K562 (cell line): ENCODE data around the gene HYAL1.

Experiments
- ARNT ChIP-seq, 2 experiments: fragments of 450-650 bp; IDR thresholded peaks; 2 replicates each; pipeline ENCODE4 v1.6.1; 2016; ENCODE audit warnings: mild to moderate bottlenecking in 1 of 2
- GTF2F1 ChIP-seq: IDR thresholded peaks from 2 replicates; pipeline ENCODE4 v1.6.1; 2011; ENCODE audit warnings: low read depth, low read length, improper control_type of control experiment
- JUN ChIP-seq, 2 experiments: sonication (generic) in 1 of 2; formaldehyde crosslinking in 1 of 2; IDR thresholded peaks; 2 replicates each; pipeline versions ENCODE4 v1.6.1 to v1.8.0; 2012 to 2022; ENCODE audit warnings: borderline replicate concordance in 2 of 2, mild to moderate bottlenecking in 2 of 2, improper control_type of control experiment in 1 of 2, low read depth in 1 of 2, low read length in 1 of 2, missing genetic modification reagents in 1 of 2
- TAF1 ChIP-seq: IDR thresholded peaks from 2 replicates; pipeline ENCODE4 v1.6.1; 2011; ENCODE audit warnings: mild to moderate bottlenecking, low read length, moderate library complexity; ENCODE audit not compliant: insufficient read depth, control insufficient read depth, severe bottlenecking; ENCODE audit errors: extremely low read depth
- ZNF174 ChIP-seq: fragments of 250-450 bp; sonication (Bioruptor Pico); IDR thresholded peaks from 2 replicates; pipeline ENCODE4 v1.4.0; 2020; ENCODE audit warnings: mild to moderate bottlenecking
- TF ChIP-seq, protein P1 (sequence below), 3 experiments: IDR thresholded peaks in 2 of 3; conservative IDR thresholded peaks in 1 of 3; 2 replicates each; pipeline ENCODE4 v1.5.1; 2011 to 2012; ENCODE audit warnings: low read length in 3 of 3, mild to moderate bottlenecking in 3 of 3, control low read depth in 2 of 3, improper control_type of control experiment in 1 of 3, inconsistent platforms in 1 of 3, low read depth in 1 of 3, mixed read lengths in 1 of 3, moderate library complexity in 1 of 3; ENCODE audit not compliant: insufficient read depth in 2 of 3

GRCh38 chr3:50318163-50318562, 14.8 kb upstream of the HYAL1 start:
- TF ChIP-seq JUN (IDR thresholded peaks at IDR 0.05; ENCODE audit: borderline replicate concordance, low read depth, low read length): no peak
- no peak for TF ChIP-seq JUN (CRISPR knock-in tag; IDR thresholded peaks at IDR 0.05; ENCODE audit: borderline replicate concordance)
- TF ChIP-seq, protein P1, sequence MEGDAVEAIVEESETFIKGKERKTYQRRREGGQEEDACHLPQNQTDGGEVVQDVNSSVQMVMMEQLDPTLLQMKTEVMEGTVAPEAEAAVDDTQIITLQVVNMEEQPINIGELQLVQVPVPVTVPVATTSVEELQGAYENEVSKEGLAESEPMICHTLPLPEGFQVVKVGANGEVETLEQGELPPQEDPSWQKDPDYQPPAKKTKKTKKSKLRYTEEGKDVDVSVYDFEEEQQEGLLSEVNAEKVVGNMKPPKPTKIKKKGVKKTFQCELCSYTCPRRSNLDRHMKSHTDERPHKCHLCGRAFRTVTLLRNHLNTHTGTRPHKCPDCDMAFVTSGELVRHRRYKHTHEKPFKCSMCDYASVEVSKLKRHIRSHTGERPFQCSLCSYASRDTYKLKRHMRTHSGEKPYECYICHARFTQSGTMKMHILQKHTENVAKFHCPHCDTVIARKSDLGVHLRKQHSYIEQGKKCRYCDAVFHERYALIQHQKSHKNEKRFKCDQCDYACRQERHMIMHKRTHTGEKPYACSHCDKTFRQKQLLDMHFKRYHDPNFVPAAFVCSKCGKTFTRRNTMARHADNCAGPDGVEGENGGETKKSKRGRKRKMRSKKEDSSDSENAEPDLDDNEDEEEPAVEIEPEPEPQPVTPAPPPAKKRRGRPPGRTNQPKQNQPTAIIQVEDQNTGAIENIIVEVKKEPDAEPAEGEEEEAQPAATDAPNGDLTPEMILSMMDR (IDR thresholded peaks at IDR 0.05 in 2 of 3, conservative IDR thresholded peaks at IDR 0.05 in 1 of 3; ENCODE audit: insufficient read depth in 2 of 3, low read depth in 1 of 3, low read length in 3 of 3): no peak
- no peak for TF ChIP-seq ZNF174
- no peak for TF ChIP-seq ARNT (IDR thresholded peaks at IDR 0.05)
- TF ChIP-seq GTF2F1: no peak
- TF ChIP-seq TAF1: no peak
